NOMO-1 treated with DMSO at 0.1 percent for 48 hours (cell line): Measurements from ENCODE around the gene CAPN11.
A peak's percentile ranks its signal among the peaks of the same experiment; 100 is the strongest.
"Not testable (repeated sequence)": the region's sequence is repeated elsewhere in the genome, so short reads cannot be mapped to it uniquely, and the experiment has no call there.

Source experiments
- DNase-seq: peaks from one replicate; lab custom pipeline; 2025; ENCODE audit not compliant: unreplicated experiment; lab: John Stamatoyannopoulos, UW

Gene CAPN11

DNA sequence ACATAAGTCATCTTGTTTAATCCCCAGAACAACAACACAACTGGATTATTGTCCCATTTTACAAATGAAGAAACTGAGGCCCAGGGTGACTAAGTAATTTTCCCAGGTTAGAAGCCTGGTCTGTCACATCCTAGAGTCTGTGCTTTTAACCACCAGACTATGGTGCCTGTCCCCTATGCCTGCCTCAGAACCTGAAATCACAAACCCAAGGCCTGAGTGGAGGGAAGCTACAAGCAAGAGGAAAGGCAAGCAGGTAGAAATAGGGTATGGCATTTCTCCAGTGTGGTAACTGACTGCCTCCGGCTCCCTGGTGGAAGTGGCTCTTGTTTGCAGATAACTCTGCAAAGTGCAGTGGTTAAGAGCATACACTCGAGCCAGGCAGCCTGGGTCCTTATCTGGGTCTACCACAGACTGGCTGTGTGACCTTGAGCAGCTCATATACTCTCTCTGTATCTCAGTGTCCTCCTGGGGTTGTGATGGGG lies 28.7 kb upstream of the CAPN11 start:
- no peak for DNase-seq

DNA sequence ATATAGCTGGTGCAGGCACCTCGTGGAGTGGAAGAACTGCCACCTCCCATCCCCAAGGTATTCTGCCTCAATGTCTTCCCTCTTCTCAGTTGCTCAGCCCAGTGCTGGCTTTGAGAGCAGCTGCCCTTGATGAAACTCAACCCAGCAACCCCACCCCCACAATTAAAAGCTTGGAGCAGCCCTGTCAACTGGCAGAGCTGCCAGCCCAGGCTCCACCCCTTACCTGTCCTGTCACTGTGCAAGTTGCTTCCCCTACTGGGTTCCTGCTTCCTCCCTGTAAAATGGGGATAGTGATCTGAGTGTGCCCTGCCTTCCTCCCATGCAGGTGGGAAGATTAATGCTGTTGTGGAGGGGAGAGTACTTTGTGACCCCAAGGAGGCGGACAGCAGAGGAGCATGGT lies 26.7 kb upstream of the CAPN11 start:
- no peak for DNase-seq

DNA sequence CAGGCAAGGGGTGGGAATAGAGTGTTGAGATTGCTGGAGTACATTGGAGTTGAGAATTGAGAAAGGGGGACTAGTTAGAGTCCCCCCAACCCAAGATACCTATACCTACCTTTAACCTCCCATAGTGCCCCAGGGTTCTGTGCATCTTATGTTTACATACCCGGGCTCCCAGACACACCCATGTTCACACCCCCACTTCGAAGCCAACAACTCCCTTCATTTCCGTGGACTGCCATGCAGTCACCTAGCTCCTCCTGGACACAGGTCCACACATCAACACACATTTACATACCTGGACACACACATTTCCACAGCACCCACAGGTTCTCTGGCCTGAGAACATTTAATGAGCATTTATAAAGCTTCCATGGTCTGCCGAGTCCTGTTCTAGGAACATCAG lies 26.1 kb upstream of the CAPN11 start:
- no peak for DNase-seq

DNA sequence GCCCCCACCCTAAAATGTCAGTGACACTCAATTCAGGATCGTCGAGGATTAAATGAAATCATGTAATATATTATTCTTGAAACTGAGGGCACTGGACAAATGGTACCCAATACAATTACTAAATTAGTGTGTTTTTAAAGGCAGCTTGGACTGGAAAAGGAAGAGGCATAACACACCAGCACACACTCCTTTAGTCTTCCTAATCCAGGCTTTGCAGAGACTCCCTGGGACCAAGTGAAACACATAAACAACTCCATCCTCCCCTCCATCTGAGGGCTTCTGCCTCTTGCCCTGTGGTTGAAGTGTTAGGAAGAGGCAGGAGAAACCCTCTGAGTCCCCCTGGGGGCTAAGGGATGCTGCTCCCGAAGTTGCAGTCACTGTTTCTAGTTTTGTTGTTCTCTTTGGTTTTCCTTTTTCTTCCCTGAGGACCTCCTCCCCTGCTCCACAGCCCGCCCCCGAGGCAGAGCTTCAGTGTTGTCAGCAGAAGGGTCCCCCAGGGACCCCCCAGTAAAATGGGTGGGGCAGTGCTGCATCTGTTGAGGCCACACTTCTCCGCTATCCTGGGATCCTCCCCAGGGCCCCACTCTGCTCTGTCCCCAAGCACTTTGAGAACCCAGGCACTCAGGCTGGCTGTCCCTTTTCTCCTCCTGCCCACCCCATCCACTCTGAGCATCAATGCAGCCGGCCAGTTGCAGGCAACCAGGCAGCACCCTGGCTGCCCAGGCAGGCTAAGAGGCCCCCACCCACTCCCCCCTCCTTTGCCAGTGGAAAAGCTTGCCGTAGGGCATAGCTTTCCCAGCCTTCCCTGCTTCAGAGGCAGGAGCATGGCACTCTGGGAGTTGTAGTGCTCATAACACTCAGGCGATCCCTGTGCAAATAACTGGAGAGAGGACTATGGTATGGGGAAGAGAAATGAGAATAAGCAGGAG lies 25.4 kb upstream of the CAPN11 start:
- no peak for DNase-seq

DNA sequence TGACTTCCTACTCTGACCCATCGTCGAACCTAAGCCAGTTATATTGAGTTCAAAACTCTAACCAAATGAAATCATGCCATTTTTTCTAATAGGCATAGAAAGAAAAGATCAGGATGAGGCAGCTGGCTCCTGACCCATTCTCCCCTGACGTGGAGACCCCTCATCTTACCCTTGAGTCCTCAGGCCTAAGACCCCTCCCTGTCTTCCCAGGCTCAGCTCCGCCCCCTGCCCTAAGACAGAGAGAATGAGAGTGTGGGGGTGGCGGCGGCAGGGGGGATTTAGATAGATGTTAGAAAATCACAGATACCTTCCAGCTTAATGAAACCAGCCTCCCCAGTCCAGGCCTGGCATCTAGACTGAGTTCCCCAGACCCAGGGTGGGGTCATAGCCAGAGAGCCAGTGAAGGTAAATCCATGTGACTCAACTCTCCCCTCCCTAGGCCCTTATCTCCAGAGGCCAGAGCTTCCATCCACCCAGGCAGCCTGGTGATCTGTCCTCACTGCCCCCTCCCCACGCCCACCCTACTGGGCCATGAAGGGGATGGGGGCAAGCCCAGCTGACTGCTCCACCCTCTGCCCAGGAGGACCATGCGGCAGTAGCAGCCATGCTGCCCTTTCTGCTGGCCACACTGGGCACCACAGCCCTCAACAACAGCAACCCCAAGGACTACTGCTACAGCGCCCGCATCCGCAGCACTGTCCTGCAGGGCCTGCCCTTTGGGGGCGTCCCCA lies 24.5 kb upstream of the CAPN11 start:
- DNase-seq: no peak

DNA sequence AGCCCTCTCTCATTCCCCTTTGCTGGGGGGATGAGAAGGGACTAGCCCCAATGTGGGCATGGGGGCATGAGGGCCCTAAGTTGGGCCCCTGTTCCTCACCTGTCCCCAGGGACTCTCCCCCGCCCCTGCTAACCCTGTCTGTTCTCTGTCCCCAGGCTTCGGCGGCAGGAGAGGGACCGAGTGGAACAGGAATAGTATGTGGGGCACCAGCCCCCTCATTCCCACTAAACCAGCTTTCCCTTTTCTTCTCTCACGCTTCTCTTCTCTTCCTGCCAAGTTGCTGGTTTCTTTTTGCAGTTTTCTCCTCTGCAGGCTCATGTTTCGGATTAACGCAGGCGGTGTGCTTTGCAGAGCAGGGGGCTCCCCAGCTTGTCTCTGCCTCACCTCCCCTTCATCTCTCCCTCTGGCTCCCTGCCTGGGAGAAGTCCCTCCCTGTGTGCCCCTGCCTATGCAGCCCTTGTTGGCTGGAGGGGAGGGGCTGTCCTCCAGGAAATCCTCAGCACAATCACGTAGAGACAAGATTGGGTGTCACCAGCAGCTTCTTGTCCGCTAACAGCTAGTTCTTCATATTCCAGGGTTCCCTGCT lies 23.4 kb upstream of the CAPN11 start:
- no peak for DNase-seq

DNA sequence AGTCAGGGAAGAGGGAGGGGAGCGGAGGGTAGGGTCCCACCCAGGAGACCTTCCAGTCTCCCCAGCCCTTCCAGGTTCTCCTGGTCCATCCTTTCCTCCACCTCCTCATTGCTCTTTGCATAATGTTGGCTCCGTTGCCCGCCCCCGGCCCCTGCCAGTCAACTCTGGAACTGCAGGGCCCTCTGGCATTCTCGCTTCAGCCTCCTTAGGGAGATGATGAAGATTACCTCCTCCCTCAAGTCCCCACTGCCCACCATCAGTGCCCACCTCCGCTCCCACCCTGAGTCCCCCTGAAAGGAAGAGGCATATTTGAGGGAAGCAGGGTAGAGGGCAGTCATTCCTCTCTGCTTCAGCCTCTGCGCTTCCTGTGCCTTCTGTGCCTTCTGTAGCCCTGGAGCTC lies 22.7 kb upstream of the CAPN11 start:
- no peak for DNase-seq

DNA sequence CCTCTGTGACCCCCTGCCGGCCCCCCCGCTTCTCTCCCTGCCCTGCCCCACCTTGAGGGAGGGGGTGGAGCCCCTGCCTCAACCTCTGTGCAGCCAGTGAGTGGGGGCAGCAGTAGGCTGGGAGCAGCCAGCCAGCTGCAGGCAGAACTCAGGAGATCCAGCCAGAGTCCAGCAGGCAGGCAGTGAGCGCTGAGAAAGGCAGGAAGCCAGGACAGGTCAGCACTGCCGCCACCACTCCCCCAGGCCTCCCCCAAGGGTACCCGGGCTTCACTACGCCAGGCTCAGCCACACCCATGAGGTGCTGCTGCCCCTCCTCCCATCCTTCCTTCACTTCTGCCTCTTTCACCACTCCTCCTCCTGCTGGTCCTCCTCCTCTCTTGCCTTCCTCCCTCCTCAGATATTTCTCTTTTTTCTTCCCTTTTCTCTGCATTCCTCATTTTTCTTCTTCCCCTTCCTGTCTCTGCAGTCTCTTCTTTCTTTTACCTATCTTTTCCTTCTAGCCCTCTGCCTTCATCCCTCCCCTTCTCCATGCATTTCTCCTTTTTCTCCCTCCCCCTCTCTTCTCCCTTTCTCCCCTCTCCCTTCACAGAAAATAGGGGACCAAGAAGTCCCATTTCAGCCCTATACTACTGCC lies 19.8 kb upstream of the CAPN11 start:
- peak; percentile 31 for DNase-seq

DNA sequence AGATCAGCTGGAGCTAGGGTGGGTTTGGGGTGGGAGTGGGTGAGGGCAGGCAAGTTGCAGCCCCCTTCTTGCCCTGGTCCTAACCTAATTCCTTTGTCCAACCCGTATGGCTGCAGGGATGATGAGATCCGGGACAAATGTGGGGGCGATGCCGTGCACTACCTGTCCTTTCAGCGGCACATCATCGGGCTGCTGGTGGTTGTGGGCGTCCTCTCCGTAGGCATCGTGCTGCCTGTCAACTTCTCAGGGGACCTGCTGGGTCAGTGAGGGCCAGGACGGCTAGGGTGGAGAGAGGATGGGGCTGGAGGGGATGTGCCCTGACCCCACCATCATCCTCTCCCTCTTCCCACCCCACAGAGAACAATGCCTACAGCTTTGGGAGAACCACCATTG lies 19.3 kb upstream of the CAPN11 start:
- no peak for DNase-seq

DNA sequence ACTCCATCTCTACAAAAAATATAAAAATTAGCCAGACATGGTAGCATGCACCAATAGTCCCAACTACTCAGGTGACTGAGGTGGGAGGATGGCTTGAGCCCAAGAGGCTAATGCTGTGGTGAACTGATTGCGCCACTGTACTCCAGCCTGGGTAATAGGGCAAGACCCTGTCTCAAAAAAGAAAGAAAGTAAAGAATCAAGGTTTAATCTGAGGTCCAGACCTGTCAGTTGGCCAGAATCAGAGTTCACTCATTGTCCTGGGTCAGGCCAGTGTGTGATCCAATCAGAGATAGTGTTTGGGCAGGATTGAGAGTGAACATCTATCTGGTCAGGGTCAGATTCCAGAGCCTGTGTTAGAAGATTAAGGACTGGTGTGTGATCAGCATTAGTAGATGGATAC lies 15.8 kb upstream of the CAPN11 start:
- no peak for DNase-seq

DNA sequence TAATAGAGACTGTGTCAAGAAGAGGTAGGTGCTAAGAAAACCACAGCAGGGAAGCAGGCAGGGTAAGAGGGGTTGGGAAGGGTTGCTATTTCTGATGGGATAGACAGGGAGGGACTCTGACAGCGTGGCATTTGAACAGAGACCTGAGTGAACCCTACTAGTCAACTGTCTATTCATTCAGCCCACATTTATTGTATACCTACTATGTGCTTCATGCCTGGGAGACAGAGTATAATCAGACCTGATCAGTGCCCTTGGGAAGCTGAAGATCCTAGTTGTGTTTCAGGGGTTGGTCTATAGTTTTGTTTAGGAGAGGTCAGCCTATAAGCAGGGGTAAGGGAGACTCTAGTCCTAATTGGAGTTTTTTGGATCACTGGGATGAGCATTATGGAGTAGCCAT lies 14.9 kb upstream of the CAPN11 start:
- DNase-seq: no peak

DNA sequence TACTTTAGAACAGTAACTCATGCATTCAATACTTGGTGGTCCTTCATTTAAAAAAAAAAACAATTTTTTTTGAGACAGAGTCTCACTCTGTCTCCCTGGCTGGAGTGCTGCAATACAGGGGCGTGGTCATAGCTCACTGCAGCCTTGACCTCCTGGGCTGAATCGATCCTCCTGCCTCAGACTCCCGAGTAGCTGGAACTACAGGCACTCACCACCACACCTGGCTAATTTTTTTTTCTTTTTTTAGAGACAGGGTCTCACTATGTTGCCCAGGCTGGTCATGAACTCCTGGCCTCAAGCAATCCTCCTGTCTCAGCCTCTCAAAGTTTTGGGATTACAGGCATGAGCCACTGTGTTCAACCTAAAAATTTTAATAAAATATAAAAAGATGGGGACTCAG lies 14.1 kb upstream of the CAPN11 start:
- DNase-seq: not testable (repeated sequence)

DNA sequence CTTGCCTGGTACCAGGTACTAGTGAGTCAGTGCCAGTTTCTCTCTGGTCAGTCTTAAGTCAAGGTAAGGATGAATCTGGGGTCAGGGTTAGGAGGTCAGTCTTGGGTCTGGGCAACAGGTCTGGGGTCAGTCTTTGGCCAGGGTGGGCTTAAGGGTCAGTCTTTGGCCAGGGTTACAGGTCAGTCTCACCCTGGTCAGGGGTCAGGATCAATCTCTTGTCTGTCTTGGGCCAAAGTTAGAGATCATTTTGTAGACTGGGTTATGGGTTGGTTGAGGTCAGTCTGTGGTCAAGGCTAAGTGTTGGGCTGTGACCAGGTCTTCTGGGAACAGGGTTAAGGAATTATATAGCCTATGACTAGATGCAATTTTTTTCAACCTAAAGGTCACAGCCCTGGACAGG lies 12.8 kb upstream of the CAPN11 start:
- no peak for DNase-seq

DNA sequence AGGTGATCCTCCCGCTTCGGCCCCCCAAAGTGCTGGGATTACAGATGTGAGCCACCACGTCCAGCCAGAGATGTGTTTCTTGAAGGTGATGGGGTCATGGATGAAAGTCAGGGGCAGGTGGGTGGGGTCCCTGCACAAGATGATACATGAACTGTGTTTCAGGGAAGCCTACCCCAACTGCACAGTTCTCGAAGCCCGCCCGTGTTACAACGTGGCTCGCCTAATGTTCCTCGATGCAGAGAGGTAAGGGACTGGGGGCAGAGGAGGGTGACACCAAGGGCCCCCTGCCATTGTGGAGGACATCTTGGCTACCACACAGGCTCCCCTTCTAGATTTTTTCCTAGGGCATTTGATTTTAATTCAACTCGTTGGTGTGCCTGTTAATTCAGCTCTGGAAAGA lies 11.9 kb upstream of the CAPN11 start:
- DNase-seq: no peak

DNA sequence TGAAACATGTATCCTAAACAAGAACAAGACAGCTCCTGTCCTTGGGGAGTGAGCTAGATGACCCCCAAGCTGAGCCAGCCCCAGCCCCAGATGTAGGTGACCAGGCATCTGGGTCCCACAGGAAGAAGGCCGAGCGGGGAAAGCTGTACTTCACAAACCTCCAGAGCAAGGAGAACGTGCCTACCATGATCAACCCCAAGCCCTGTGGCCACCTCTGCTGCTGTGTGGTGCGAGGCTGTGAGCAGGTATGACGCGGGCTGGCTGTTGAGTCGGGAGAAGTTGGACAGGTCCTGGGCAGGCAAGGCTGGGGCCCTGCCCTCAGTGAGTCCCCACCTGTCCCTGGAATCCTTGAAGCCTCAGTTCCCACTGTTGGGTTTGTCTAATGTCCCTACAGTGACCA lies 11.4 kb upstream of the CAPN11 start:
- no peak for DNase-seq

DNA sequence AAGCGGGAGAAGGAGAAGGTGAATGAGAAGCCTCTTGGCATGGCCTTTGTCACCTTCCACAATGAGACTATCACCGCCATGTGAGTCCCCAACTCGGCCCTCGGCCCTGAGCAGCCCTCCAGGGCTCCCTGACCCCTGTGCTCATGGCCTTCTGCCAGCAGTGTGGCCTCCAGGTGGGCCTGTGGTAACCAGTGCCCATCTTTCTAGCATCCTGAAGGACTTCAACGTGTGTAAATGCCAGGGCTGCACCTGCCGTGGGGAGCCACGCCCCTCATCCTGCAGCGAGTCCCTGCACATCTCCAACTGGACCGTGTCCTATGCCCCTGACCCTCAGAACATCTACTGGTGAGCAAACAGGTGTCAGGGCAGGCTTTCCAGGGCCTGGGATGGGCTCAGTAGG lies 10.3 kb upstream of the CAPN11 start:
- DNase-seq: no peak

DNA sequence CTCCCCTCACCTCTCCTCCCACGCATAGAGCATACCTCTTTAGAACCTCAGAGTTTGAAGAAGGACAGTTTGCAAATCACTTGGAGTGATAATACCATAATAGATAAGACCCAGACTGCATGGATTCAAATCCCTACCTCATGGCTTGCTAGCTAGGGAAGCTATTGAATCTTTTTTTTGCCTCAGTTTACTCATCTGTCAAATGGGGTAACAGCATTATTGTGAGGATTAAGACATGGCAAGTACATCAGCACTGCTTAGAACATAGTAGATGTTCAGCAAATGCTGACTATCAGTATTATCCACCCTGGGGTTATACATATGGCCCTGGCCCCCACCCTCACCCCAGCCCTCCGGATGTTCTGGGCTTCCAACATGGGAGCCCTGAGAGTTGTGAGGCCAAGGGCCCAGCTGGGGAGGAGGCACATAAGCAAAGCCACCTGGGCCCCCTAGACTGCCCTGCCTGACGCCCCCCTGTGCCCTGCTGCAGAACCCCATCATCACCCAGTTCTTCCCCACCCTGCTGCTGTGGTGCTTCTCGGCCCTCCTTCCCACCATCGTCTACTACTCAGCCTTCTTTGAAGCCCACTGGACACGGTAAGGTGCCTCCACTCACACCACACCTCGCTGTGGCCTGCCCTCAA lies 9.1 kb upstream of the CAPN11 start:
- DNase-seq: no peak

DNA sequence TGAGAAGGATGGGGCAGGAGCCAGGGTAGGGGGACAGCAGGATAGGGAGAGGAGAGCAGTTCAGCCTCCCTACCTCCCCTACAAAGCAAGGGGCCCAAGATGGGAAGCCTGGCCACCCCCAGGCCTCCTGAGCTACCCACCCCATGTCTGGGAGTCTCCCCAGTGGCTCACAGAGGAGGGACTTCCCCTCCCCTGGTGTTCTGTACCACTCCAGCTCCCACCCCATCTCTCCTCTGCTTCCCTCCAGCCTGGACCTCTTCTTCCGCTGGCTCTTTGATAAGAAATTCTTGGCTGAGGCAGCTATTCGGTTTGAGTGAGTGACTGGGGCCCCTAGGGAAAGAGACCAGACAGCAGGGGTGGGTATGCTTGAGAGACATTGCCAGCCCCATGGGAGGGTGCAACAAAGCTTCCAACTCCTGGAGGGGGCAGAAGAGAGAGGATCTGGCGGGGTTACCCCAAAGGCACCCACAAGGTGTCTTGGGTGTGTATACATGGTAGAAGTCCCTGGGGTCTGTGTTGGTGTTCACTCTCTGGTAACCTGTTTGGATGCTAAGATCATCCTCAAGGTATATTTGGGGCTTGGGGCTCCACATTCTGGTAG lies 8.2 kb upstream of the CAPN11 start:
- DNase-seq: no peak

DNA sequence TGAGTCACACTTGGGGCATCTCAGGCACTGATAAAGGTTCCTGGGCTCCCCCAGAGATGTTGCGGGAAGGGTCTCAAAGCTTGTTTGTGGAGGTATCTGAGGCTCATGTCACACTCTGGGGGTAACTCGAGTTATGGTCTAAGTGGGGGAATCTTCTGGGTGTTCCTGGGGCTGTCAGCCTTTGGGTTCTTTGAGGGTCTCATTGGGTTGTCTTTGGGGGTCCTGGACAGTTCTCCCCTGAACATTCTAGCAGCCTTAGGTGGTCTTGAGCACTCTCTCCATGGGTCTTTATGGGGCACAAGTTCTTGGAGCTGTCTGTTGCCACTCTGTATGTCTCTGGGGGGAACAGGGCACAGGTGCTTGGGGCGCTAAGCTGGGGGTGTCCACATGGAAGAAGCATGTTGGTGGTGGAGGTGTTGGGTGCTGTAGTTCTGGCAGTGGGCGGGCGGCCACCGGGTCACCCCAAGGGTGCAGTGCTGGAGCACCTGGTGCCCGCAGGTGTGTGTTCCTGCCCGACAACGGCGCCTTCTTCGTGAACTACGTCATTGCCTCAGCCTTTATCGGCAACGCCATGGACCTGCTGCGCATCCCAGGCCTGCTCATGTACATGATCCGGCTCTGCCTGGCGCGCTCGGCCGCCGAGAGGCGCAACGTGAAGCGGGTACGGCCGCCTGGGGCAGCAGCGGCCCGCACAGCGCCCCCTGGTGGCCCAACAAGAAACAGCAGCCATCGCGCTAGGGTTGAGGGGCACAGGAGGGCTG lies 7.1 kb upstream of the CAPN11 start:
- peak; percentile 32 for DNase-seq

DNA sequence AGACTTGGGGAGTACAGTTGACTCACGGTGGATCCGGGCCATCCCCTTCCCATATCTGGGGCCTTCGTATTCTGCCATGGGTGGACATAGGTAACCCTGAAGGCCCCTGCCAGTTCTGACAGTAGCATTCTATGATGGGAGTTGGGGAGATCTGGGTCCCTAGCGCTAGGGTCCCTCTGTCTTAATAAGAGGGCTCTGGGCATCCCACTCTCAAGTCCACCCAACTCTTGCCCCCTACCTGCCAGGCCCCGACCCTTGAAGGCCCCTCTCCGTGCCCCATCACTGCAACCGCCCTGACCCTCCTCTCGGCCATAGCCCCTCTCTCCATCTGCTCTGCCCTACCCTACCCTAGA lies 6.5 kb upstream of the CAPN11 start:
- no peak for DNase-seq
